Measurements from ENCODE around the gene HOXD1.

HOXD1 gene

GRCh38 chr2:176193048-176193447 is 4.6 kb downstream of the HOXD1 start:
- Histone ChIP-seq H3K27ac (replicated peaks; ENCODE audit: low read length) (no peak overlapping the region), H3K27me3 (ENCODE audit: control insufficient read depth in 3 of 3, insufficient read depth in 3 of 3, low read depth in 1 of 3, low read length in 3 of 3) (peaks cover 31 to 65% (median 50%) of the 10 kb centered on the region in 3 experiments), H3K18ac (ENCODE audit: low read length) (no peak overlapping the region), H3K79me1 (ENCODE audit: low read depth, low read length) (no peaks in the 10 kb centered on the region), H3K9me3 (replicated peaks in 1 of 2; ENCODE audit: control insufficient read depth in 2 of 2, insufficient read depth in 1 of 2, low read depth in 1 of 2, low read length in 2 of 2) (no peaks in the 10 kb centered on the region), H3K14ac (ENCODE audit: low read length) (no peak overlapping the region), H2BK12ac (ENCODE audit: low read length) (no peak overlapping the region), H2BK120ac (ENCODE audit: low read depth, low read length) (no peak overlapping the region), H3K4ac (ENCODE audit: low read length) (no peak overlapping the region), H4K8ac (ENCODE audit: low read depth, low read length) (no peak overlapping the region), H3K9ac (ENCODE audit: low read depth, low read length, poor library complexity) (no peak overlapping the region), H3K4me3 (ENCODE audit: low read length in 2 of 2) (no peak overlapping the region), H3K36me3 (replicated peaks in 1 of 2; ENCODE audit: control insufficient read depth in 2 of 2, insufficient read depth in 2 of 2, low read length in 2 of 2) (no peaks in the 10 kb centered on the region), H2AK5ac (ENCODE audit: low read depth, low read length) (no peak overlapping the region), H3K4me2 (ENCODE audit: insufficient read depth, low read length, poor library complexity, severe bottlenecking) (no peak overlapping the region), H3K23ac (ENCODE audit: low read depth, low read length, poor library complexity) (no peak overlapping the region), H3K4me1 (ENCODE audit: control insufficient read depth in 2 of 2, insufficient read depth in 1 of 2, low read depth in 1 of 2, low read length in 2 of 2) (peaks cover 0 to 1% of the 10 kb centered on the region in 2 donors), H2AFZ (ENCODE audit: low read length) (no peak overlapping the region), H2BK15ac (ENCODE audit: low read length) (no peak overlapping the region), H4K91ac (ENCODE audit: low read depth, low read length, poor library complexity) (no peak overlapping the region), H2BK5ac (ENCODE audit: low read length) (no peak overlapping the region)
- no CpG with 5 or more reads among the region's 1 CpG for WGBS, 2 donors (ENCODE audit: extremely low coverage in 2 of 2, insufficient read length in 2 of 2, insufficient replicate concordance in 1 of 2)
- no peak for DNase-seq (ENCODE audit: low spot score)

- no peak overlapping the region for H2BK120ac ChIP-seq (ENCODE audit: low read depth, low read length)
- H4K91ac ChIP-seq (ENCODE audit: low read depth, low read length, poor library complexity) = no peak overlapping the region
- H3K9me3 ChIP-seq (replicated peaks in 1 of 2; ENCODE audit: control insufficient read depth in 2 of 2, insufficient read depth in 1 of 2, low read depth in 1 of 2, low read length in 2 of 2) = no peaks in the 10 kb centered on the region
- no peaks in the 10 kb centered on the region for H3K36me3 ChIP-seq (replicated peaks in 1 of 2; ENCODE audit: control insufficient read depth in 2 of 2, insufficient read depth in 2 of 2, low read length in 2 of 2)
- no peak overlapping the region for H3K18ac ChIP-seq (ENCODE audit: low read length)
- H3K4ac ChIP-seq (ENCODE audit: low read length) = no peak overlapping the region
- H3K9ac ChIP-seq (ENCODE audit: low read depth, low read length, poor library complexity) = no peak overlapping the region
- H2BK12ac ChIP-seq (ENCODE audit: low read length) = no peak overlapping the region
- H3K4me1 ChIP-seq (ENCODE audit: control insufficient read depth in 2 of 2, insufficient read depth in 1 of 2, low read depth in 1 of 2, low read length in 2 of 2) = no peaks in the 10 kb centered on the region
- H3K27ac ChIP-seq (replicated peaks; ENCODE audit: low read length) = no peak overlapping the region
- peaks cover 2 to 11% (median 5%) of the 10 kb centered on the region in 3 experiments for H3K27me3 ChIP-seq (ENCODE audit: control insufficient read depth in 3 of 3, insufficient read depth in 3 of 3, low read depth in 1 of 3, low read length in 3 of 3)
- no peak overlapping the region for H3K4me2 ChIP-seq (ENCODE audit: insufficient read depth, low read length, poor library complexity, severe bottlenecking)
- H3K14ac ChIP-seq (ENCODE audit: low read length) = no peak overlapping the region
- H2BK15ac ChIP-seq (ENCODE audit: low read length) = no peak overlapping the region
- H3K23ac ChIP-seq (ENCODE audit: low read depth, low read length, poor library complexity) = no peak overlapping the region
- H2AK5ac ChIP-seq (ENCODE audit: low read depth, low read length) = no peak overlapping the region
- H4K8ac ChIP-seq (ENCODE audit: low read depth, low read length) = no peak overlapping the region
- H3K79me1 ChIP-seq (ENCODE audit: low read depth, low read length) = no peaks in the 10 kb centered on the region
- no peak overlapping the region for H3K4me3 ChIP-seq (ENCODE audit: low read length in 2 of 2)
- H2BK5ac ChIP-seq (ENCODE audit: low read length) = no peak overlapping the region
- H2AFZ ChIP-seq (ENCODE audit: low read length) = no peak overlapping the region
- DNase-seq (ENCODE audit: low spot score) = no peak
Observed at GRCh38 chr2:176199902-176200301, 11.4 kb downstream of the HOXD1 start.

- H2BK15ac ChIP-seq (ENCODE audit: low read length) = no peak overlapping the region
- H2BK12ac ChIP-seq (ENCODE audit: low read length) = no peak overlapping the region
- H3K4ac ChIP-seq (ENCODE audit: low read length) = no peak overlapping the region
- peaks cover 2 to 11% (median 5%) of the 10 kb centered on the region in 3 experiments for H3K27me3 ChIP-seq (ENCODE audit: control insufficient read depth in 3 of 3, insufficient read depth in 3 of 3, low read depth in 1 of 3, low read length in 3 of 3)
- H3K4me2 ChIP-seq (ENCODE audit: insufficient read depth, low read length, poor library complexity, severe bottlenecking) = no peak overlapping the region
- no peak overlapping the region for H3K9ac ChIP-seq (ENCODE audit: low read depth, low read length, poor library complexity)
- H4K91ac ChIP-seq (ENCODE audit: low read depth, low read length, poor library complexity) = no peak overlapping the region
- H3K9me3 ChIP-seq (replicated peaks in 1 of 2; ENCODE audit: control insufficient read depth in 2 of 2, insufficient read depth in 1 of 2, low read depth in 1 of 2, low read length in 2 of 2) = no peaks in the 10 kb centered on the region
- no peak overlapping the region for H3K18ac ChIP-seq (ENCODE audit: low read length)
- H2BK5ac ChIP-seq (ENCODE audit: low read length) = no peak overlapping the region
- no peak overlapping the region for H2BK120ac ChIP-seq (ENCODE audit: low read depth, low read length)
- DNase-seq (ENCODE audit: low spot score) = no peak
- WGBS, 2 donors (ENCODE audit: extremely low coverage in 2 of 2, insufficient read length in 2 of 2, insufficient replicate concordance in 1 of 2) = no CpG with 5 or more reads among the region's 21 CpGs
- no peak overlapping the region for H2AK5ac ChIP-seq (ENCODE audit: low read depth, low read length)
- no peak overlapping the region for H3K23ac ChIP-seq (ENCODE audit: low read depth, low read length, poor library complexity)
- H3K4me1 ChIP-seq (ENCODE audit: control insufficient read depth in 2 of 2, insufficient read depth in 1 of 2, low read depth in 1 of 2, low read length in 2 of 2) = no peaks in the 10 kb centered on the region
- no peak overlapping the region for H2AFZ ChIP-seq (ENCODE audit: low read length)
- H4K8ac ChIP-seq (ENCODE audit: low read depth, low read length) = no peak overlapping the region
- H3K27ac ChIP-seq (replicated peaks; ENCODE audit: low read length) = no peak overlapping the region
- no peaks in the 10 kb centered on the region for H3K36me3 ChIP-seq (replicated peaks in 1 of 2; ENCODE audit: control insufficient read depth in 2 of 2, insufficient read depth in 2 of 2, low read length in 2 of 2)
- H3K14ac ChIP-seq (ENCODE audit: low read length) = no peak overlapping the region
- H3K4me3 ChIP-seq (ENCODE audit: low read length in 2 of 2) = peak overlapping the region in 1 of 2 donors; percentile 2
- no peaks in the 10 kb centered on the region for H3K79me1 ChIP-seq (ENCODE audit: low read depth, low read length)
Observed at GRCh38 chr2:176200971-176201370, 12.5 kb downstream of the HOXD1 start.

- Histone ChIP-seq H4K8ac (ENCODE audit: low read depth, low read length) (no peak overlapping the region), H3K27me3 (ENCODE audit: control insufficient read depth in 3 of 3, insufficient read depth in 3 of 3, low read depth in 1 of 3, low read length in 3 of 3) (peaks cover 0 to 11% (median 2%) of the 10 kb centered on the region in 3 experiments), H3K79me1 (ENCODE audit: low read depth, low read length) (no peaks in the 10 kb centered on the region), H4K91ac (ENCODE audit: low read depth, low read length, poor library complexity) (no peak overlapping the region), H2AFZ (ENCODE audit: low read length) (no peak overlapping the region), H3K9me3 (replicated peaks in 1 of 2; ENCODE audit: control insufficient read depth in 2 of 2, insufficient read depth in 1 of 2, low read depth in 1 of 2, low read length in 2 of 2) (no peaks in the 10 kb centered on the region), H3K23ac (ENCODE audit: low read depth, low read length, poor library complexity) (no peak overlapping the region), H3K4me2 (ENCODE audit: insufficient read depth, low read length, poor library complexity, severe bottlenecking) (no peak overlapping the region), H2BK5ac (ENCODE audit: low read length) (no peak overlapping the region), H2BK12ac (ENCODE audit: low read length) (no peak overlapping the region), H3K27ac (replicated peaks; ENCODE audit: low read length) (no peak overlapping the region), H2BK15ac (ENCODE audit: low read length) (no peak overlapping the region), H2AK5ac (ENCODE audit: low read depth, low read length) (no peak overlapping the region), H2BK120ac (ENCODE audit: low read depth, low read length) (no peak overlapping the region), H3K36me3 (replicated peaks in 1 of 2; ENCODE audit: control insufficient read depth in 2 of 2, insufficient read depth in 2 of 2, low read length in 2 of 2) (no peaks in the 10 kb centered on the region), H3K9ac (ENCODE audit: low read depth, low read length, poor library complexity) (no peak overlapping the region), H3K18ac (ENCODE audit: low read length) (no peak overlapping the region), H3K14ac (ENCODE audit: low read length) (no peak overlapping the region), H3K4ac (ENCODE audit: low read length) (no peak overlapping the region), H3K4me1 (ENCODE audit: control insufficient read depth in 2 of 2, insufficient read depth in 1 of 2, low read depth in 1 of 2, low read length in 2 of 2) (no peaks in the 10 kb centered on the region), H3K4me3 (ENCODE audit: low read length in 2 of 2) (no peak overlapping the region)
- WGBS, 2 donors (ENCODE audit: extremely low coverage in 2 of 2, insufficient read length in 2 of 2, insufficient replicate concordance in 1 of 2) = no CpG with 5 or more reads among the region's 7 CpGs
- no peak for DNase-seq (ENCODE audit: low spot score)
Observed at GRCh38 chr2:176202491-176202890, 14.0 kb downstream of the HOXD1 start.
